Measurements from ENCODE around the gene SYT5.

Gene SYT5

DNA sequence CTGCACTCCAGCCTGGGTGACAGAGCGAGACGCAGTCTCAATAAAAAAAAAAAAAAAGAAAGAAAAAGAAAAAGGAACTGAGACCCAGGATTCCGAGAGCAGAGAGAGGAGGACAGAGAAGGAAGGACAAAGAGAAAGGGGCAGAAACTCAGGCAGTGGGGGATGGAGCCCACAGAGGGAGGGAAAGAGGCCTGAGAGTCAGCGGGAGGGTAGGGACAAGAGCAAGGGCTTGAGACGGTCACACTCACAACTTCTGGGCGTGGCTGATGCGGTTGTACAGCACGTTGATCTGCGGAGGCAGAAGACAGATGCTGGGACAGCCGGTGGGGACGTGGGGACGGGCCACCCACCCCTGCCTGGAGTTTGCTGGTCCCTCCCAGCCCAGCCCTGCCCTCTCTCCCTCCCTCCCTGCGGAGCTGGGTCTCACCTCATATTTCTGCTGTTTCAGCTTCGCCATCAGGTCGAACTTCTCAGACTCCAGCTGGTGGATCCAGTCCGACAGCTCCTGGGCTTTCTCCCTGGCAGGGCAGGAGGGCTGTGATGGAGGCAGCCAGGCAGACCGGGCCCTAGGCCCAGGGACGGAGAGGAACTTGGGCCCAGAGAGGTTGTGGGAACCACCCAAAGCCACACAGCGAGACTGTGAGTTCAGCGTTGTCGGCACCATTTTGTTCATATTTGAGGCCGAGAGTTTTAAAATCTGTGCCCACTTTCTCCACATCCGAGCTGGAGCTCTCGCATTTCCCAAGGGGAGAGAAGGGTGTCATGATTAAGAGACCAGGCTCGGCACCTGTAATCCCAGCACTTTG is 46.2 kb downstream of the SYT5 start:
- Histone ChIP-seq H3K79me2 (ENCODE audit: control insufficient read depth, low read length) (no peaks in the 10 kb centered on the region), H3K9me2 (replicated peaks; ENCODE audit: control insufficient read depth, low read length) (no peaks in the 10 kb centered on the region), H3K36me3 (ENCODE audit: control insufficient read depth, low read length) (no peaks in the 10 kb centered on the region), H3K4me3 (ENCODE audit: low read length) (peak overlapping the region; percentile 38), H3K4me2 (ENCODE audit: low read length) (peak overlapping the region; percentile 69), H3K9me3 (ENCODE audit: control insufficient read depth, insufficient read depth, low read length) (no peaks in the 10 kb centered on the region), H3K4me1 (ENCODE audit: control insufficient read depth, low read length) (peaks cover 26% of the 10 kb centered on the region), H4K20me1 (ENCODE audit: control insufficient read depth, insufficient read depth, low read depth, low read length) (no peaks in the 10 kb centered on the region), H3F3A (ENCODE audit: control insufficient read depth, insufficient read depth) (peaks cover 6% of the 10 kb centered on the region), H3K27ac (ENCODE audit: low read depth, low read length) (peak overlapping the region; percentile 30; the same call in 1 of the 2 replicates), H3K27me3 (ENCODE audit: control insufficient read depth, low read length) (peaks cover 2% of the 10 kb centered on the region; the same call in 1 of the 2 replicates)
- TF ChIP-seq EZH2phosphoT487 (IDR thresholded peaks at IDR 0.05; ENCODE audit: borderline replicate concordance, low read length), result no peak

DNA sequence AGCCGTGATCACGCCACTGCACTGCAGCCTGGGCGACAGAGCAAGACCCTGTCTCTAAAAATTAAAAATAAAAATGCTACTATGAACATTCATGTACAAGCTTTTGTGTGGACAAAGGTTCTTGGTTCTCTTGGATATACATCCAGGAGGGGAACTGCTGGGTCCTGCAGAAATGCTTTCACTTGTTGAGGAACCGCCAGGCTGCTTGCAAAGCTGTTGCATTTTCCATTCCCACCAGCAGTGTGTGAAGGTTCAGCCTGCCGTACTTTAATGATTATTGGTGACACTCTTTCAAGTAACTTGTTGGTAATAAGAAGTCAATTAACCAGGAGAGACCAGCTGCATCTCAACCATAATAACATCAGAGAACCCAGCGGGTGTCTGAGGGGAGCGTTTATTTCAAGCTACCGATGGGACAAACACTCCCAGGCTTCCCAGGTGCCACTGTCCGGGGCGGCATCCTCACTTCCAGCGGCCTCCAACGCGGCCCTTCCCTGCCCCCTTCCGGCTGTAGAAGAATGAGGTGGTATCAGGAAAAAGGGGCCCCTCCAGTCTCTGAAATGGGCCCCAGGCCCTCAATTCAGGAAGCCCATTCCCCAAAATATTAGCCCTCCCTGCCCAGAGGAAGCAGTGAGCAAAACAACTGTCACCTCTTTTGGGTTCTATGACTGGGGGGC is 47.5 kb downstream of the SYT5 start:
- Histone ChIP-seq H3K4me2 (ENCODE audit: low read length) (peak overlapping the region; percentile 69), H3K27ac (ENCODE audit: low read depth, low read length) (no peak overlapping the region), H3K27me3 (ENCODE audit: control insufficient read depth, low read length) (peaks cover 2% of the 10 kb centered on the region; the same call in 1 of the 2 replicates), H4K20me1 (ENCODE audit: control insufficient read depth, insufficient read depth, low read depth, low read length) (no peaks in the 10 kb centered on the region), H3K9me3 (ENCODE audit: control insufficient read depth, insufficient read depth, low read length) (no peaks in the 10 kb centered on the region), H3F3A (ENCODE audit: control insufficient read depth, insufficient read depth) (peaks cover 6% of the 10 kb centered on the region), H3K9me2 (replicated peaks; ENCODE audit: control insufficient read depth, low read length) (no peaks in the 10 kb centered on the region), H3K79me2 (ENCODE audit: control insufficient read depth, low read length) (no peaks in the 10 kb centered on the region), H3K4me1 (ENCODE audit: control insufficient read depth, low read length) (peaks cover 26% of the 10 kb centered on the region), H3K36me3 (ENCODE audit: control insufficient read depth, low read length) (no peaks in the 10 kb centered on the region), H3K4me3 (ENCODE audit: low read length) (no peak overlapping the region)
- TF ChIP-seq, protein P1, sequence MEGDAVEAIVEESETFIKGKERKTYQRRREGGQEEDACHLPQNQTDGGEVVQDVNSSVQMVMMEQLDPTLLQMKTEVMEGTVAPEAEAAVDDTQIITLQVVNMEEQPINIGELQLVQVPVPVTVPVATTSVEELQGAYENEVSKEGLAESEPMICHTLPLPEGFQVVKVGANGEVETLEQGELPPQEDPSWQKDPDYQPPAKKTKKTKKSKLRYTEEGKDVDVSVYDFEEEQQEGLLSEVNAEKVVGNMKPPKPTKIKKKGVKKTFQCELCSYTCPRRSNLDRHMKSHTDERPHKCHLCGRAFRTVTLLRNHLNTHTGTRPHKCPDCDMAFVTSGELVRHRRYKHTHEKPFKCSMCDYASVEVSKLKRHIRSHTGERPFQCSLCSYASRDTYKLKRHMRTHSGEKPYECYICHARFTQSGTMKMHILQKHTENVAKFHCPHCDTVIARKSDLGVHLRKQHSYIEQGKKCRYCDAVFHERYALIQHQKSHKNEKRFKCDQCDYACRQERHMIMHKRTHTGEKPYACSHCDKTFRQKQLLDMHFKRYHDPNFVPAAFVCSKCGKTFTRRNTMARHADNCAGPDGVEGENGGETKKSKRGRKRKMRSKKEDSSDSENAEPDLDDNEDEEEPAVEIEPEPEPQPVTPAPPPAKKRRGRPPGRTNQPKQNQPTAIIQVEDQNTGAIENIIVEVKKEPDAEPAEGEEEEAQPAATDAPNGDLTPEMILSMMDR (IDR thresholded peaks at IDR 0.05; ENCODE audit: low read depth, low read length, poor library complexity, severe bottlenecking), result peak; percentile 71
- no peak for TF ChIP-seq EZH2phosphoT487 (IDR thresholded peaks at IDR 0.05; ENCODE audit: borderline replicate concordance, low read length)

DNA sequence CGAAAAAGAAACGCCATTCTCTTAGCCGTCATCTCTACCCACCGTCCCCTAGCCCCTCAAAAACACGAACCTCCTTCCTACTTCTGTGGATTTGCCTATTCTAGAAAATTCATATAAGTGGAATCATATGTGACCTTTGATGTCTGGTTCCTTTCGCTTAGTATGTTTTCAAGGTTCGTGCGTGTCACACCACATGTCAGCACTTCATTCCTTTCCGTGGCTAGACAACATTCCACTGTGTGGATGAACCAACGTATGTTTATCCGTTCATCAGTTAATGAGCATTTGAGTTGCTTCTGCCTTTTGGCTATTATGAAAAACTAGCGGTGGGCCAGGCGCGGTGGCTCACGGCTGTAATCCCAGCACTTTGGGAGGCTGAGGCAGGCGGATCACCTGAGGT is 48.7 kb downstream of the SYT5 start:
- H3K36me3 ChIP-seq (ENCODE audit: control insufficient read depth, low read length), result no peaks in the 10 kb centered on the region
- peaks cover 2% of the 10 kb centered on the region; the same call in 1 of the 2 replicates for H3K27me3 ChIP-seq (ENCODE audit: control insufficient read depth, low read length)
- no peaks in the 10 kb centered on the region for H4K20me1 ChIP-seq (ENCODE audit: control insufficient read depth, insufficient read depth, low read depth, low read length)
- no peak for TF ChIP-seq EZH2phosphoT487 (IDR thresholded peaks at IDR 0.05; ENCODE audit: borderline replicate concordance, low read length)
- TF ChIP-seq, protein P1 (IDR thresholded peaks at IDR 0.05; ENCODE audit: low read depth, low read length, poor library complexity, severe bottlenecking), result no peak
- no peaks in the 10 kb centered on the region for H3K79me2 ChIP-seq (ENCODE audit: control insufficient read depth, low read length)
- H3K9me2 ChIP-seq (replicated peaks; ENCODE audit: control insufficient read depth, low read length), result no peaks in the 10 kb centered on the region
- H3K4me1 ChIP-seq (ENCODE audit: control insufficient read depth, low read length), result peaks cover 26% of the 10 kb centered on the region
- H3K27ac ChIP-seq (ENCODE audit: low read depth, low read length), result no peak overlapping the region
- peaks cover 6% of the 10 kb centered on the region for H3F3A ChIP-seq (ENCODE audit: control insufficient read depth, insufficient read depth)
- no peaks in the 10 kb centered on the region for H3K9me3 ChIP-seq (ENCODE audit: control insufficient read depth, insufficient read depth, low read length)
- H3K4me3 ChIP-seq (ENCODE audit: low read length), result no peak overlapping the region
- no peak overlapping the region for H3K4me2 ChIP-seq (ENCODE audit: low read length)
